Small intestine (tissue), 7 donors: ENCODE data around the gene DLG4. TPM values are rescaled to one million over a fixed set of nuclear protein-coding genes. Genes with fewer than 3 reads are reported as not detected.
"Not testable (repeated sequence)": the region's sequence is repeated elsewhere in the genome, so short reads cannot be mapped to it uniquely, and the experiment has no call there.

Source experiments
- DNase-seq, 2 donors: peaks; one replicate each; pipeline versions ENCODE4 v3.0.0 to v3.0.0-alpha.2; 2013
- FAIRE-seq: peaks from 2 replicates; lab custom pipeline; 2012; peaks lifted over from hg19 to GRCh38; lab: Jason Lieb, UNC
- H3K27ac ChIP-seq, 3 donors: one replicate each; pipeline ENCODE4 v1.5.1; 2013; ENCODE audit warnings: low read length in 2 of 3, mild to moderate bottlenecking in 2 of 3, control low read depth in 1 of 3, inconsistent platforms in 1 of 3, low read depth in 1 of 3, moderate library complexity in 1 of 3
- H3K27me3 ChIP-seq, 3 donors: one replicate each; pipeline ENCODE4 v1.6.1; 2013; ENCODE audit warnings: low read length in 3 of 3, inconsistent platforms in 1 of 3; ENCODE audit not compliant: control insufficient read depth in 3 of 3, insufficient read depth in 3 of 3
- H3K36me3 ChIP-seq, 3 donors: one replicate each; pipeline ENCODE4 v1.6.1; 2013; ENCODE audit warnings: low read length in 3 of 3, inconsistent platforms in 1 of 3, low read depth in 1 of 3, mild to moderate bottlenecking in 1 of 3, moderate library complexity in 1 of 3; ENCODE audit not compliant: control insufficient read depth in 3 of 3, insufficient read depth in 2 of 3
- H3K4me1 ChIP-seq, 3 donors: one replicate each; pipeline ENCODE4 v1.6.1; 2013; ENCODE audit warnings: low read length in 2 of 3, inconsistent platforms in 1 of 3, low read depth in 1 of 3, mild to moderate bottlenecking in 1 of 3, moderate library complexity in 1 of 3; ENCODE audit not compliant: control insufficient read depth in 3 of 3, insufficient read depth in 2 of 3
- H3K4me3 ChIP-seq, 3 donors: one replicate each; pipeline ENCODE4 v1.5.1; 2013; ENCODE audit warnings: low read length in 3 of 3, control low read depth in 1 of 3, inconsistent platforms in 1 of 3, low read depth in 1 of 3, mild to moderate bottlenecking in 1 of 3, moderate library complexity in 1 of 3
- H3K9me3 ChIP-seq, 2 donors: one replicate each; pipeline ENCODE4 v1.6.1; 2013; ENCODE audit warnings: low read depth in 1 of 2, low read length in 1 of 2; ENCODE audit not compliant: control insufficient read depth in 2 of 2, insufficient read depth in 1 of 2
- WGBS, 3 donors: extraction: QIAGEN DNeasy Blood & Tissue Kit; methylation state at CpG; one replicate each; pipeline ENCODE4 v1.1.7; 2013; 5-methylcytosine and 5-hydroxymethylcytosine counted together
- polyA plus RNA-seq, 4 donors: library from polyadenylated mRNA; stranded (reverse) in 3 of 4; unstranded in 1 of 4; fragments of 200-250 nt in 3 of 4; fragments of 120-200 nt in 1 of 4; gene quantifications; one replicate each; pipeline versions ENCODE4 v1.2.1 to v1.2.3, GENCODE V29; 2013
- donor health status: healthy with polysubstance abuse.
- donor health status: control.
- donor health status: control.
- donor health status: Bipolar disorder and iron deficiency.
- donor health status: healthy.

The DLG4 gene
- polyA plus RNA-seq, 4 donors: 0.67 to 9.2 (median 4.2) TPM

GRCh38 chr17:7176841-7177190 is 42.8 kb downstream of the DLG4 start:
- Histone ChIP-seq H3K27ac (no peak overlapping the region), H3K4me3 (peak overlapping the region in 1 of 3 donors; percentile 39), H3K9me3 (no peaks in the 10 kb centered on the region), H3K36me3 (no peaks in the 10 kb centered on the region), H3K4me1 (peaks cover 0 to 22% (median 0%) of the 10 kb centered on the region in 3 donors), H3K27me3 (peaks cover 0 to 12% (median 2%) of the 10 kb centered on the region in 3 donors)
- FAIRE-seq (no peak), DNase-seq (no peak)
- WGBS, 3 donors: 6 to 14% (median 13%) methylated on average over 16 to 17 of the region's 17 CpGs

- Histone ChIP-seq H3K9me3 (no peaks in the 10 kb centered on the region), H3K4me1 (peaks cover 0 to 22% (median 0%) of the 10 kb centered on the region in 3 donors), H3K4me3 (no peak overlapping the region), H3K27me3 (peaks cover 0 to 12% (median 2%) of the 10 kb centered on the region in 3 donors), H3K27ac (no peak overlapping the region), H3K36me3 (no peaks in the 10 kb centered on the region)
- 86 to 93% (median 87%) methylated on average over 1 of the region's 1 CpG for WGBS, 3 donors
- no peak for DNase-seq
- FAIRE-seq: no peak
These were observed 43.4 kb downstream of the DLG4 start for GRCh38 chr17:7176107-7176840.

- 92 to 94% (median 93%) methylated on average over 5 of the region's 5 CpGs for WGBS, 3 donors
- Histone ChIP-seq H3K36me3 (no peaks in the 10 kb centered on the region), H3K27ac (no peak overlapping the region), H3K9me3 (peaks cover 0 to 3% of the 10 kb centered on the region in 2 donors), H3K4me3 (no peak overlapping the region), H3K27me3 (peaks cover 0 to 12% (median 2%) of the 10 kb centered on the region in 3 donors), H3K4me1 (peaks cover 0 to 22% (median 0%) of the 10 kb centered on the region in 3 donors)
- FAIRE-seq (no peak), DNase-seq (no peak)
These were observed 44.3 kb downstream of the DLG4 start for GRCh38 chr17:7175330-7175733.

- no peak overlapping the region for H3K27ac ChIP-seq
- FAIRE-seq (no peak), DNase-seq (no peak)
- peaks cover 0 to 5% of the 10 kb centered on the region in 2 donors for H3K9me3 ChIP-seq
- peaks cover 0 to 22% (median 0%) of the 10 kb centered on the region in 3 donors for H3K4me1 ChIP-seq
- no peaks in the 10 kb centered on the region for H3K36me3 ChIP-seq
- 79 to 86% (median 83%) methylated on average over 7 of the region's 7 CpGs for WGBS, 3 donors
- H3K27me3 ChIP-seq: peaks cover 0 to 12% (median 2%) of the 10 kb centered on the region in 3 donors
- H3K4me3 ChIP-seq: no peak overlapping the region
These were observed 44.9 kb downstream of the DLG4 start for GRCh38 chr17:7174603-7175326.

- H3K4me3 ChIP-seq: no peak overlapping the region
- FAIRE-seq: no peak
- 56 to 68% (median 67%) methylated on average over 65 to 69 of the region's 69 CpGs for WGBS, 3 donors
These were observed 45.7 kb downstream of the DLG4 start for GRCh38 chr17:7173687-7174602.

GRCh38 chr17:7172522-7173191 is 47.0 kb downstream of the DLG4 start:
- not testable (repeated sequence) for H3K4me1 ChIP-seq, H3K4me3 ChIP-seq, H3K36me3 ChIP-seq, DNase-seq, H3K27ac ChIP-seq, H3K27me3 ChIP-seq, FAIRE-seq
- 90 to 91% (median 91%) methylated on average over 18 of the region's 18 CpGs for WGBS, 3 donors
- H3K9me3 ChIP-seq: peaks cover 0 to 17% of the 10 kb centered on the region in 2 donors

More at GRCh38 chr17:7173687-7174602, 45.7 kb downstream of the DLG4 start:
- peak; percentile 15 to 40 for DNase-seq
- Histone ChIP-seq H3K27me3 (peaks cover 0 to 12% (median 2%) of the 10 kb centered on the region in 3 donors), H3K4me1 (peaks cover 0 to 15% (median 0%) of the 10 kb centered on the region in 3 donors), H3K9me3 (peaks cover 0 to 11% of the 10 kb centered on the region in 2 donors), H3K27ac (no peak overlapping the region), H3K36me3 (no peaks in the 10 kb centered on the region)

GRCh38 chr17:7169565-7169908 is 50.1 kb downstream of the DLG4 start:
- H3K9me3 ChIP-seq: peaks cover 0 to 17% of the 10 kb centered on the region in 2 donors
- not testable (repeated sequence) for H3K27me3 ChIP-seq, H3K4me3 ChIP-seq, H3K27ac ChIP-seq, H3K36me3 ChIP-seq, H3K4me1 ChIP-seq, FAIRE-seq, DNase-seq
- 92 to 97% (median 95%) methylated on average over 7 of the region's 7 CpGs for WGBS, 3 donors
